SK-N-SH (cell line): ENCODE results near the gene PPP1R12B. TPM values are rescaled to one million over a fixed set of nuclear protein-coding genes. Genes with fewer than 3 reads are reported as not detected.
A peak's percentile ranks its signal among the peaks of the same experiment; 100 is the strongest.
"Not testable (repeated sequence)": the region's sequence is repeated elsewhere in the genome, so short reads cannot be mapped to it uniquely, and the experiment has no call there.

ENCODE experiments used
- CTCF ChIA-PET: fragments of 300-600, 350-600 bp; formaldehyde crosslinking; extraction: SDS; loops from one replicate; lab custom pipeline; 2021; lab: Yijun Ruan, JAX
- POLR2A ChIA-PET: fragments of 350-600 bp; sonication (Branson Sonifier 250); formaldehyde crosslinking; extraction: SDS; loops from one replicate; lab custom pipeline; 2020; ENCODE audit warnings: antibody characterized with exemption, inconsistent platforms; lab: Yijun Ruan, JAX
- DNase-seq: peaks from one replicate; pipeline ENCODE4 v3.0.0; 2012
- H2AFZ ChIP-seq: fragments of 200-600 bp; sonication (generic); 2 replicates; pipeline ENCODE4 v1.8.1; 2016; ENCODE audit warnings: antibody characterized with exemption, mild to moderate bottlenecking, low read depth
- H3F3A ChIP-seq: fragments of 200-600 bp; sonication (generic); replicated peaks from 2 replicates; pipeline ENCODE3; 2016; ENCODE audit warnings: antibody characterized with exemption, mild to moderate bottlenecking; ENCODE audit not compliant: insufficient read depth
- H3K27ac ChIP-seq, 2 experiments: fragments of 200-500 bp in 1 of 2; fragments of 200-600 bp in 1 of 2; sonication (Bioruptor generic) in 1 of 2; sonication (generic), shearing (Covaris generic) in 1 of 2; 2 replicates each; pipeline versions ENCODE4 v1.5.1 to v1.6.1; 2014 to 2016; ENCODE audit warnings: low read depth in 2 of 2, inconsistent platforms in 1 of 2, low read length in 1 of 2, mild to moderate bottlenecking in 1 of 2, mixed read lengths in 1 of 2
- H3K27me3 ChIP-seq: fragments of 200-600 bp; sonication (generic), shearing (Covaris generic); 2 replicates; pipeline ENCODE4 v1.6.1; 2016; ENCODE audit warnings: mixed run types; ENCODE audit not compliant: insufficient read depth
- H3K36me3 ChIP-seq, 2 experiments: fragments of 200-500 bp in 1 of 2; fragments of 200-600 bp in 1 of 2; sonication (Bioruptor generic) in 1 of 2; sonication (generic) in 1 of 2; replicated peaks in 1 of 2; 2 replicates each; pipeline versions ENCODE3 to v1.5.1; 2014 to 2016; ENCODE audit warnings: low read length in 1 of 2, mild to moderate bottlenecking in 1 of 2; ENCODE audit not compliant: insufficient read depth in 2 of 2, control insufficient read depth in 1 of 2
- H3K4me1 ChIP-seq, 2 experiments: fragments of 200-500 bp in 1 of 2; fragments of 200-600 bp in 1 of 2; sonication (Bioruptor generic) in 1 of 2; sonication (generic), shearing (Covaris generic) in 1 of 2; 2 replicates each; pipeline versions ENCODE4 v1.5.1 to v1.6.1; 2014 to 2016; ENCODE audit warnings: low read depth in 1 of 2, low read length in 1 of 2, mixed run types in 1 of 2; ENCODE audit not compliant: insufficient read depth in 2 of 2, control insufficient read depth in 1 of 2
- H3K4me2 ChIP-seq: fragments of 200-600 bp; sonication (generic), shearing (Covaris generic); 2 replicates; pipeline ENCODE4 v1.6.1; 2017; ENCODE audit warnings: mixed run types
- H3K4me3 ChIP-seq, 2 experiments: fragments of 200-500 bp in 1 of 2; fragments of 200-600 bp in 1 of 2; sonication (Bioruptor generic) in 1 of 2; sonication (generic), shearing (Covaris generic) in 1 of 2; 2 replicates each; pipeline versions ENCODE4 v1.5.1 to v1.8.1; 2014 to 2016; ENCODE audit warnings: low read depth in 2 of 2, inconsistent platforms in 1 of 2, low read length in 1 of 2, mild to moderate bottlenecking in 1 of 2, mixed read lengths in 1 of 2, moderate library complexity in 1 of 2
- H3K79me2 ChIP-seq: fragments of 200-600 bp; sonication (generic); 2 replicates; pipeline ENCODE4 v1.8.1; 2017; ENCODE audit warnings: mild to moderate bottlenecking; ENCODE audit not compliant: insufficient read depth
- H3K9ac ChIP-seq: fragments of 200-600 bp; sonication (generic); 2 replicates; pipeline ENCODE4 v1.6.1; 2017; ENCODE audit warnings: mixed run types
- H3K9me2 ChIP-seq: fragments of 200-600 bp; sonication (generic); 2 replicates; pipeline ENCODE4 v1.6.1; 2017; ENCODE audit warnings: mixed run types
- H3K9me3 ChIP-seq: fragments of 200-600 bp; sonication (generic); 2 replicates; pipeline ENCODE4 v1.6.1; 2017; ENCODE audit warnings: mixed run types, mild to moderate bottlenecking, moderate library complexity
- H4K20me1 ChIP-seq: fragments of 200-600 bp; sonication (generic); 2 replicates; pipeline ENCODE4 v1.6.1; 2017; ENCODE audit warnings: mild to moderate bottlenecking, mixed run types; ENCODE audit not compliant: insufficient read depth
- FOSL2 ChIP-seq: IDR thresholded peaks from 2 replicates; pipeline ENCODE4 v1.4.0; 2012; ENCODE audit warnings: low read depth, mild to moderate bottlenecking, moderate library complexity, borderline replicate concordance
- JUND ChIP-seq: IDR thresholded peaks from 2 replicates; pipeline ENCODE4 v1.4.0; 2012
- PBX3 ChIP-seq: IDR thresholded peaks from 2 replicates; pipeline ENCODE4; 2012
- WGBS: methylation state at CpG from one replicate; pipeline ENCODE4 v1.1.6; 2017; ENCODE audit warnings: low lambda C conversion rate; 5-methylcytosine and 5-hydroxymethylcytosine counted together
- polyA plus RNA-seq, 3 experiments: library from polyadenylated mRNA; depleted of rRNA; stranded (reverse); fragments of >200 nt; gene quantifications; 2 replicates each; pipeline ENCODE4 v1.2.3, GENCODE V29; 2012

PPP1R12B gene
- polyA plus RNA-seq, 1 of the 3 experiments (the other 2 are of a cell fraction) = 2.8 TPM

GRCh38 chr1:202456372-202457169, 108.1 kb downstream of the PPP1R12B start:
- Histone ChIP-seq H3F3A (peaks cover 26% of the 10 kb centered on the region), H3K4me2 (peak overlapping the region; percentile 0; the same call in 1 of the 2 replicates), H3K4me1 (peaks cover 0 to 14% of the 10 kb centered on the region in 2 experiments; a peak in 3 of 4 replicates), H3K27ac (peak overlapping the region; percentile 8 to 24; a peak in 2 of 4 replicates)
- H3K9me3 ChIP-seq, H4K20me1 ChIP-seq, POLR2A ChIA-PET, H3K36me3 ChIP-seq, H3K9ac ChIP-seq, H3K79me2 ChIP-seq, H3K9me2 ChIP-seq, H3K27me3 ChIP-seq, CTCF ChIA-PET, DNase-seq, H3K4me3 ChIP-seq, H2AFZ ChIP-seq: not testable (repeated sequence)
- WGBS = 52% methylated on average over 5 of the region's 5 CpGs
- TF ChIP-seq FOSL2 = peak; percentile 44; the same call in 1 of the 2 replicates
- TF ChIP-seq JUND = peak; percentile 43; the same call in 1 of the 2 replicates

GRCh38 chr1:202458651-202459050, 110.2 kb downstream of the PPP1R12B start:
- DNase-seq, H4K20me1 ChIP-seq, H3K9ac ChIP-seq, H2AFZ ChIP-seq, POLR2A ChIA-PET, H3K4me3 ChIP-seq, H3K36me3 ChIP-seq, H3K9me3 ChIP-seq, H3K27me3 ChIP-seq, H3K4me2 ChIP-seq, H3K79me2 ChIP-seq, H3K9me2 ChIP-seq: not testable (repeated sequence)
- peaks cover 0 to 14% of the 10 kb centered on the region in 2 experiments; a peak in 3 of 4 replicates for H3K4me1 ChIP-seq
- peaks cover 26% of the 10 kb centered on the region for H3F3A ChIP-seq
- CTCF ChIA-PET = interaction anchor here (0.9 to 8.3 kb wide), 2 partner anchors 141 to 259 kb away, joined by 4 to 67 read pairs; no protein-coding TSS in a partner anchor
- H3K27ac ChIP-seq = peak overlapping the region in 1 of 2 experiments; percentile 69; a peak in 1 of 4 replicates

- H3K4me2 ChIP-seq = peak overlapping the region; percentile 61
- 0 out of 2 replicates have a peak, but pooled peaks have one; percentile 8 for TF ChIP-seq PBX3
- peak overlapping the region; percentile 26; the same call in 1 of the 2 replicates for H3K9ac ChIP-seq
- POLR2A ChIA-PET, H2AFZ ChIP-seq, H3K79me2 ChIP-seq, H4K20me1 ChIP-seq, DNase-seq, H3K9me3 ChIP-seq, H3K9me2 ChIP-seq, H3K36me3 ChIP-seq, H3K4me3 ChIP-seq, H3K27me3 ChIP-seq: not testable (repeated sequence)
- CTCF ChIA-PET = interaction anchor here (0.7 to 8.3 kb wide), 4 partner anchors 115 to 267 kb away, joined by 3 to 67 read pairs (median 3); no protein-coding TSS in a partner anchor
- H3K4me1 ChIP-seq = peaks cover 0 to 14% of the 10 kb centered on the region in 2 experiments; a peak in 3 of 4 replicates
- H3F3A ChIP-seq = peaks cover 26% of the 10 kb centered on the region
- H3K27ac ChIP-seq = peak overlapping the region; percentile 22 to 69; a peak in 3 of 4 replicates
Observed at GRCh38 chr1:202459470-202460142, 111.1 kb downstream of the PPP1R12B start.
